ENCODE data around the gene GNAL. TPM values are rescaled to one million over a fixed set of nuclear protein-coding genes. Genes with fewer than 3 reads are reported as not detected.

The GNAL gene
- total RNA-seq, 4 donors from 2014 or later: 13.5 to 24.6 (median 19.9) TPM

DNA sequence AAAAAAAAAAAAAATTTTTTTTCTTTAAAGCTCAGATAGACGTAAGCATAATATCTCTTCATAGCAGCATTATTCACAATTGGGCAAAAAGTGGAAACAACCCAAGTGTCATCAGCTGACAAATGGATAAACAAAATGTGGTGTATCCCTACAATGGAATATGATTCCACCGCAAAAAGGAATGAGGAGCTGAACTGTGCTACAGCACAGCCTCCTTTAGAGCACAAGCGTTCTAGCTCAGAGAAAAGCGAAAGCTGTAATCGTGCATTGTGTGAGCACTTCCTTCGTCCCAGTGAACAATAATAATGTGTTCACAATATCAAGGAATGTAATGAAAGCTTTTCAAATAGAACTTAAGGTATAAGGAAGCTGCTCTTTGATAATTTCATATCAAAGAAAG is 150.5 kb downstream of the GNAL start:
- no peaks in the 10 kb centered on the region for H3K36me3 ChIP-seq
- no peaks in the 10 kb centered on the region for H3K4me1 ChIP-seq
- H3K9me3 ChIP-seq: no peaks in the 10 kb centered on the region
- H3K27me3 ChIP-seq: no peaks in the 10 kb centered on the region
- TF ChIP-seq POLR2AphosphoS5 (IDR thresholded peaks at IDR 0.05): no peak
- TF ChIP-seq, protein P1, sequence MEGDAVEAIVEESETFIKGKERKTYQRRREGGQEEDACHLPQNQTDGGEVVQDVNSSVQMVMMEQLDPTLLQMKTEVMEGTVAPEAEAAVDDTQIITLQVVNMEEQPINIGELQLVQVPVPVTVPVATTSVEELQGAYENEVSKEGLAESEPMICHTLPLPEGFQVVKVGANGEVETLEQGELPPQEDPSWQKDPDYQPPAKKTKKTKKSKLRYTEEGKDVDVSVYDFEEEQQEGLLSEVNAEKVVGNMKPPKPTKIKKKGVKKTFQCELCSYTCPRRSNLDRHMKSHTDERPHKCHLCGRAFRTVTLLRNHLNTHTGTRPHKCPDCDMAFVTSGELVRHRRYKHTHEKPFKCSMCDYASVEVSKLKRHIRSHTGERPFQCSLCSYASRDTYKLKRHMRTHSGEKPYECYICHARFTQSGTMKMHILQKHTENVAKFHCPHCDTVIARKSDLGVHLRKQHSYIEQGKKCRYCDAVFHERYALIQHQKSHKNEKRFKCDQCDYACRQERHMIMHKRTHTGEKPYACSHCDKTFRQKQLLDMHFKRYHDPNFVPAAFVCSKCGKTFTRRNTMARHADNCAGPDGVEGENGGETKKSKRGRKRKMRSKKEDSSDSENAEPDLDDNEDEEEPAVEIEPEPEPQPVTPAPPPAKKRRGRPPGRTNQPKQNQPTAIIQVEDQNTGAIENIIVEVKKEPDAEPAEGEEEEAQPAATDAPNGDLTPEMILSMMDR (IDR thresholded peaks at IDR 0.05): no peak
- no peak for TF ChIP-seq EP300 (IDR thresholded peaks at IDR 0.05)
- TF ChIP-seq POLR2A (IDR thresholded peaks at IDR 0.05): no peak
- WGBS, 2 donors (ENCODE audit: low coverage in 1 of 2): 75 to 81% methylated on average over 5 to 6 of the region's 6 CpGs
- no peak for ATAC-seq
- H3K27ac ChIP-seq: no peak overlapping the region
- no peak overlapping the region for H3K4me3 ChIP-seq

DNA sequence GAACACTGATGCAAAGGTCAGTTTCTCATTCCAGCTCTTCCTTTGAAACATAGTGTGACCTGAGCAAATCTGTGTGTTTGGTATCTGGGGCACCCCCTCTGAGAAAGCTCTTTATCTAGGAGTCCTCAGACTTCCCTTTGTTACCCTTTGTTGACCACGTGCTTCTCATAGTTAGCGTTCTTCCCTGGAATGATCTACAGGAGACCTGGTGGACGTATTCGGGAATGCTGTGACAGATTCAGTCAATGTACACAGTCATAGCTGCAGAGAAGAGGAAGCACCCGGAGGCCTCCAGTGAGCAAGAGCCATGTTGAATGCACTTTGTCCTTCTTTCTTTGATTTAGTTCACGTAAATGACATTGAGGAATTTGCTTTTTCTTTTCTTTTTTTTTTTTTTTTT is 151.4 kb downstream of the GNAL start:
- TF ChIP-seq EP300 (IDR thresholded peaks at IDR 0.05): no peak
- TF ChIP-seq, protein P1 (IDR thresholded peaks at IDR 0.05): no peak
- TF ChIP-seq POLR2AphosphoS5 (IDR thresholded peaks at IDR 0.05): no peak
- no peak for TF ChIP-seq POLR2A (IDR thresholded peaks at IDR 0.05)
- ATAC-seq: no peak
- Histone ChIP-seq H3K36me3 (no peaks in the 10 kb centered on the region), H3K27ac (no peak overlapping the region), H3K9me3 (no peaks in the 10 kb centered on the region), H3K4me3 (no peak overlapping the region), H3K4me1 (no peaks in the 10 kb centered on the region), H3K27me3 (no peaks in the 10 kb centered on the region)
- 44 to 67% methylated on average over 6 of the region's 6 CpGs for WGBS, 2 donors (ENCODE audit: low coverage in 1 of 2)

DNA sequence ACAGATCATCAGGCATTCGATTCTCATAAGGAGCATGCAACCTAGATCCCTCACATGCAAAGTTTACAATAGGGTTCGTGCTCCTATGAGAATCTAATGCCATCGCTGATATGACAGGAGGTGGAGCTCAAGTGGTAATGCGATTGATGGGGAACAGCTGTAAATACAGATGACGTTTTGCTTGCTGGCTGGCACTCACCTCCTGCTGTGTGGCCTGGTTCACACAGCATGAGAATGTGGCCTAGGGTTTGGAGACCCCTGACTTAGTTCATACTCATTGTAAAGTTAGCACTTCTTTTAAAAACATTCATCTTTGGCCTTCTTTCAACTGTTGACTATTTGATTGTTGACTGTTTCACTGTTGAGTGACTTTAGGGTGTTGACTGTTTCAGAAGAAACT is 153.5 kb downstream of the GNAL start:
- Histone ChIP-seq H3K4me1 (no peaks in the 10 kb centered on the region), H3K9me3 (no peaks in the 10 kb centered on the region), H3K36me3 (no peaks in the 10 kb centered on the region), H3K27me3 (no peaks in the 10 kb centered on the region), H3K27ac (no peak overlapping the region), H3K4me3 (no peak overlapping the region)
- TF ChIP-seq EP300 (IDR thresholded peaks at IDR 0.05) (no peak), POLR2A (IDR thresholded peaks at IDR 0.05) (no peak), POLR2AphosphoS5 (IDR thresholded peaks at IDR 0.05) (no peak)
- TF ChIP-seq, protein P1 (IDR thresholded peaks at IDR 0.05): no peak
- ATAC-seq: no peak
- WGBS, 2 donors (ENCODE audit: low coverage in 1 of 2): 54 to 58% methylated on average over 3 to 5 of the region's 5 CpGs

DNA sequence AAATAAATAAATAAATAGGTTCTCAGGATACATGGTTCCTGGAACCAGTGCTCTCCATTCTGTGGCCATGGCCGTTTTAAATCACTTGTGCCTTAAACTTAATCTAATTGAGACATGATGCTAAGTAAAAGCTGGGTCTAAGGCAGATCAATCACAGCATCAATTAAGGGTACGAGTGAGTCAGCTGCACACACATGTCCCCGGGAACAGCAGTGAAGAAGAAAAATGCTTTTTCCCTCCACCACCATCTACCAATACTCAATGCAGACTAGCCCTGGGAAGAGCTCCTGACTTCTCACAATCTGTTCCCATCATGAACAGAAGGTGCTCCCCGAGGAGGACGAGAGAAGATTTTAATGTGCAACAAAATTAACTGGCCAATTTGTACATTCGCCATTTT is 155.4 kb downstream of the GNAL start:
- Histone ChIP-seq H3K9me3 (no peaks in the 10 kb centered on the region), H3K4me3 (no peak overlapping the region), H3K4me1 (peaks cover 0 to 3% (median 0%) of the 10 kb centered on the region in 3 donors), H3K36me3 (no peaks in the 10 kb centered on the region), H3K27me3 (no peaks in the 10 kb centered on the region), H3K27ac (no peak overlapping the region)
- WGBS, 2 donors (ENCODE audit: low coverage in 1 of 2): 79 to 82% methylated on average over 6 of the region's 6 CpGs
- ATAC-seq: no peak
- TF ChIP-seq POLR2A (IDR thresholded peaks at IDR 0.05): no peak
- TF ChIP-seq, protein P1 (IDR thresholded peaks at IDR 0.05): no peak
- TF ChIP-seq EP300 (IDR thresholded peaks at IDR 0.05): no peak

DNA sequence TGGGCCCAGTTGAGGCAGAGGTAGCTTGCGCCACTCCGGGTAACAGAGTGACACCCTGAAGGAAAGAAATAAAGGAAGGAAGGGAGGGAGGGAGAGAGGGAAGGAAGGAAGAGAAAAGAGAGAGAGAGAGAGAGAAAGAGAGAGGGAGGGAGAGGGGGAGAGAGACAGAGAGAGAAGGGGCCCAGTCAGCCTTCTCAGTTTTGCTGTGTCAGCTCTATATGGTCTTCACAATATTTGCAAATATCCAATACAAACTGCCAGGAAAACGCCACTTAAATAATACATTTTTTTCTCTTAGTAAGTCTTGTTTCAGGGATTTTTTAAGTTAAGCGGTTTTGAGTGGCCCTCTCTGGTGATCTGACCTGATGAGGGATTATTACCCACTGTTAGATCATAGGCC is 156.6 kb downstream of the GNAL start:
- Histone ChIP-seq H3K36me3 (no peaks in the 10 kb centered on the region), H3K9me3 (no peaks in the 10 kb centered on the region), H3K27me3 (no peaks in the 10 kb centered on the region), H3K27ac (no peak overlapping the region), H3K4me3 (no peak overlapping the region), H3K4me1 (peaks cover 0 to 13% (median 3%) of the 10 kb centered on the region in 3 donors)
- TF ChIP-seq, protein P1 (IDR thresholded peaks at IDR 0.05): no peak
- TF ChIP-seq EP300 (IDR thresholded peaks at IDR 0.05) (no peak), POLR2A (IDR thresholded peaks at IDR 0.05) (no peak), POLR2AphosphoS5 (IDR thresholded peaks at IDR 0.05) (no peak)
- no peak for ATAC-seq
- 80 to 85% methylated on average over 2 to 4 of the region's 4 CpGs for WGBS, 2 donors (ENCODE audit: low coverage in 1 of 2)
